Ammon's horn (tissue), 1 donor: ENCODE data around the gene CD109.
"Not testable (repeated sequence)": the region's sequence is repeated elsewhere in the genome, so short reads cannot be mapped to it uniquely, and the experiment has no call there.

ENCODE experiments used
- DNase-seq: peaks from one replicate; pipeline ENCODE4 v3.0.0-alpha.2; 2016; ENCODE audit warnings: low spot score

Gene CD109

DNA sequence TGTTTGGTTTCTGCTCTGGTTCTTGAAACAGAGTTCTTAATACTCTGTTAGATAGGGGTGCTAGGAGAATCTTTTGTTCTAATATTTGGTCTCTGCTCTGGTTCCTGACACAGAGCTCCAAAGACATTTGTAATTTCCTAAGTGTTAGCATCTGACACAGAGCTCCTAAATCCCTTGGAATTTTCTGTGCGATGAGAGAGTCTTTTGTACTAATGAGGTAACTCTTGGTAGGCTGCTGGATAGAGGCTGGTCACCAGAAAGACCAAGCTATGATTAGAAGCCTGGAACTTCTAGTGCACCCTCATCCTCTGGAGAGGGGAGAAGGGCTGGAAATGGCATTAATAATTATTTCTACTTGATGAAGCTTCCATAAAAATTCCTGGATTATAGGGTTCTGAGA is 7.7 kb upstream of the CD109 start:
- DNase-seq, result no peak

DNA sequence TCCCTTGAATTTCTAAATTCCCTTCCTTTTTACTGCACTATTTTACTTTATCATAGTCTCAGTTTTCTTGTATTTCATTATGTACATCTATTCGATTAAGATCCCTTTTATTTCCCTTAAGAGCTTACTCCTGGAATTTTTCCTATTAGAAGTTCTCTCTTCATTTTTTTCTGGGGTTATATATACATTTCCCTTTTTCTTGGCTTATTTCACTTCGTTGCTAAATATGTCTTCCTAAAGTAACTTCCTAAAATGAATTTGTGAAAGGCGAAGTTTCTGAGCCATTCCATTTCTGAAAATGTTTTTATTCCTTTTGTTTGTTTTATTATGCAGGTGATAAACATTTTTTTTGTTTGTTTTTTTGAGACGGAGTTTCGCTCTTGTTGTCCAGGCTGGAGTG is 5.9 kb upstream of the CD109 start:
- DNase-seq, result no peak

DNA sequence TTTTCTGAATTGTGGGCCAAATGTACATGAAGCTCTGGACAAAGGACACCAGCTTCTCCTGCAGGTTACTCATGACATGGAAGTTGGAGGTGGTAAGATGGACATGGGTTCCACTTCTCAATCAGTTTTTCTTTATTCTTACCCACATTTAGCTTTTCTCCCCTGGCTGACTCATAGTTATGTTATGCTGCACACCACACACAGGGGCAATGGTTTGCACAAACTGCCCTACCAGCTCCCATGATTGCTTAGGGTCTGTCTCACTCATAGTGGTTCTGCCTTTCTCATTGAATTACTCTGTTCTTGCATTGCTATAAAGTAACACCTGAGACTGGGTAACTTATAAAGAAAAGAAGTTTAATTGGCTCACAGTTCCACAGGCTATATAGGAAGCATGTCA is 4.5 kb upstream of the CD109 start:
- no peak for DNase-seq

DNA sequence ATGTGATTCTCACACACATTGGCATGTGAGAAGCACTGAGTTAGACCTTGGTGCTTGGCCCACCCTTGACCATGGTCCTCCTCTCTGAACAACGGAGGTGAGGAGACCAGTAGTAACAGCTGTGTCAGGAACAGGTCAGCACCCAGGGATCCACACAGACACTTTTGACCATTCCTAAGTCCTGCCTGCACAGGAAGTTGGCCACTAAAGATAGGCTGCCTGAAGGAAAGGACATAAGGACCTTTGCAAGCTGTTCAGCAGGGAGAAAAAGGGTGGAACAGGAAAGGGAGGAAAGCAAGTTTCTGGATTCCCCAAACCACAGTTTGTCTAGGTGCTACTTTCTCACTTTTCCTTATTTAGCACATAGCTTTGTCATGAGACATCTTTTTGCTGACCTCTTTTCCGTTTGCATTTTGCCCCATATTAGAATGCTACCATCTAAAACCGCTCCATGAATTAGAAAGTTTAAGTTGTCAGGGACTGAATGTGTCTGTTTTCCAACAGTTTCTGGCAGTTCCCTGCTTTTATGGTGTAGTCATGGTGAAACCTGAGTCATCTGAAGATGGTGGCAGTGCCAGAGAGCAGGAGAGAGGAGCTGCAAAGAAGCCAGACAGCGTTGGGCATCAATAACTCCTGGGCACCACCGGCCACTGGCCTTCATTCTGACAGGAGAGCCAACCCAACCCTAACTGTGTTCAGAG is 1.1 kb upstream of the CD109 start:
- DNase-seq, result peak; percentile 60

DNA sequence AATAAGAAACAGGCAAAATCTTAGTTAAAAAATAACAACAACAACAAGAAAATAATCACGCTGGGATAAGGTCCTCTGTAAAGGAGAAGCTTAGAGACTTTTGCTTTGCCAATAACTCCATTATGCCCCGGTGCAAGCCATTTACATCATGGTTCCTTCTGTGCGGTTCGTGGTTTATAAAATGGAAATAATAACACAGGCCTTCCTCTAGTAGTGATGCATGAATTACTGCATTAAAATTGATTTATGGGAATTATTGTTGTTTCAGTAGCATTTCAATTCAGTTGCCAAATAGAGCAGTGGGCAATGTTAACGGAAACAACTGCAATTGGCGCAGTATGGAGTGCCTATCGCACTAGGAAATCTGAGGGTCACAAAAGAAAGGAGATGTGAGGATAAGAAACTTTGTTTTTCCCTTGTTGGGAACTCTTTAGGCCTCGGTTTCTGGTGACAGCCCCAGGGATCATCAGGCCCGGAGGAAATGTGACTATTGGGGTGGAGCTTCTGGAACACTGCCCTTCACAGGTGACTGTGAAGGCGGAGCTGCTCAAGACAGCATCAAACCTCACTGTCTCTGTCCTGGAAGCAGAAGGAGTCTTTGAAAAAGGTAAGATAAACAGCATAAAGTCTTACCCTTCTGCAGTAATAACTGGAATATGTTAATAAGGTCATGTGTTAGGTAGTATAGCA is 1.1 kb downstream of the CD109 start:
- no peak for DNase-seq

DNA sequence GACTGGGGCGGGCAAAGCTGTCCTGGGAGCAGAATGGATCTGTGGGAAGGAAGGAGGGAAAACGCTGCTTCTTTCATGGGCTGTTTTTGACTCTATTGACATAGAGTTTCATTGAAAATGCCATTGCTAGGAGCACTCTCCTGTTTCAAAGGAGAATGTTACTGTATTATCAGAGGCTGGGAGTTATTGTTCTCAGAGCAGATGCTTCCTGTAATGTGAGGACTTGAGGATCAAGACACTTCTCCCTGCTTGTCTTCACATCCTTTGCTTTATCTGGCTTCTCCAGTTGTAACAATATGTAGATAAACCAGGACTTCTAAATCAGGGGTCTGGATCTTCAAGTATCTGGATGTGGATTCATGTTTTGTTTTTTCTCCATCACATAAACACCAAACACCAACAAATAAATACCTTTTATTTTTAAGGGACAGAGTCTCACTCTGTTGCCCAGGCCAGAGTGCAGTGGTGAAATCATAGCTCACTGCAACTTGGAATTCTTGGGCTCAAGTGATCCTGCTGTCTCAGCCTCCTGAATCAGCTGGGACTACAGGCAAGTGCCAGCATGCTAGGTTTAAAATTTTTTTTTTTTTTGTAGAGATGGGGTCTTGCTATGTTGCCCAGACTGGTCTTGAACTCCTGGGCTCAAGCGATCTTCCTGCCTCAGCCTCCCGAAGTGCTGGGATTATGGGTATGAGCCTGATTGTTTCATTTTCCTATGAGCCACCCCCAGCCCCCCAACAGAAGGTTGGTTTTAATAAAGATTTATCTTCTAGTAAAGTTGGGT is 3.9 kb downstream of the CD109 start:
- DNase-seq, result no peak

DNA sequence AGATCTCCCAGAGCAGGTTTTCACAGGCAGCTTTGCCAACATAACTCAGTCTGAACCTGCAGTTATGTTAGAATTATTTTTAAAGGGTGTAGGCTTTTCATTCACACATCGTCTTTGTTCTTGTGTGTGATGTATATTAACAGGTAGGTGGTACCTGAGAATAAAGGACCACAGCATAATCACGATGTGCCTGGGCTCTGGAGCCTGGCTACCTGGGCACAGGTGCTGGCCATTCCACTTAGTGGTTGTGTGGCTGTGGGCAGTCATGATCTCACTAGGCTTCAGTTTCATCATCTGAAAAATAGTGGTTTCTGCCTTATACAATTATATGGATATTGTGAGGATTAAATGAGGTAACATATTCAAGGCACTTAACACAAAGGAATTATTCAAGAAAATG is 6.4 kb downstream of the CD109 start:
- DNase-seq, result peak; percentile 8

DNA sequence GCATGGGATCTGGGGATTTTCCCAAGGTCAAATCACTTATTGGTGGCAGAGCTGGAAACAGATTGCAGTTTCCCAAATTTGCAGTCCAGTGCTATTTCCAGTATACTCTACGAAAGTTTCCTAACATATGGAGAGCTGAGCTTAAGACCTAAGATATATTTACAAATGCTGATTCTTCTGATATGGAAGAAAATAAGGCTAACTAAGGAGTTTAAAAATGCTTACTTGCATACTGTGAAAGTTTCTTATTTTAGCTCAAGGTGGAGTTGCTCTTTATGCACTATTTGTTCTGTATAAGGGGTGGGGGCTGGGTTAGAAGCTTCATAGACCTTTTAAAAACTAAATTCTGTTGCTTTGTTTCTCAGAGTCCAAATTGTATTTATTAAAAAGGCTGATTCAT is 7.5 kb downstream of the CD109 start:
- DNase-seq, result no peak

DNA sequence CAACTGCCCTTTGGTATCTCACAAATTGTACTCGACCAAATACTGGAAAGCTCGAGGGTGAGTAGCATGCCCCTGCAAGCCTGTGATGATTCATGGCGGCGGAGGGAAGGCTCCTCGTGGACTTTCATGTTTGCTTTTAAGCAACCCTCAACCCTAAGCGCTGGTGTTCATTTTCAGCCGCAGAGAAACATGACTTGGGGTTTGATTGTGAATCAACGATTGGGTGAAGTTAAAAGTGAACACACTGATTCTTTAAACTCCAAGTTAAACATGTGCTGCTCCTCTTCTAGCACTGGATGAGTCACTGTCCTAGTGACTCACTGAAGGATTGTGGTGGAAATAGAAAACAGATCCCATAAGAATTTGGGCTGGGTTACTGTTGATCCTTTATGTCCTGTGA is 8.3 kb downstream of the CD109 start:
- peak; percentile 18 for DNase-seq

DNA sequence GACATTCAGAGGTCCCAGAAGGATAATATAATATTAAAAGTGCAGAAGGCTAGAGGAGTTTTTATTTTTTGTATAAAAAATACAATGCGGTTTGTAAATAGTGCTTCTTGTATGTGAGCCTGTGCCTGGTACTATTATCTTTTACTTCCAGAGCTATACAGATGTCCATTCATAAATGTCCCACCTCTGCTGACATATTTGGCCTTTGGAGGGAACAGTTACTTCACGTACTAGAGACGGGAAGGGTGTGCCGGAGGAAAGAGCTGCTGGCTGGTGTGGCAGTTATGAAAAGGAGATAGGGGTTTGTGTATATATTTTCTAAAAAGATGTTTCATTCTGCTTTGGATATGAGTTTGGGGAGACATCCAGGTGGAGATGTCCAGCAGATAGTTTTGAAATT is 8.8 kb downstream of the CD109 start:
- DNase-seq, result no peak

DNA sequence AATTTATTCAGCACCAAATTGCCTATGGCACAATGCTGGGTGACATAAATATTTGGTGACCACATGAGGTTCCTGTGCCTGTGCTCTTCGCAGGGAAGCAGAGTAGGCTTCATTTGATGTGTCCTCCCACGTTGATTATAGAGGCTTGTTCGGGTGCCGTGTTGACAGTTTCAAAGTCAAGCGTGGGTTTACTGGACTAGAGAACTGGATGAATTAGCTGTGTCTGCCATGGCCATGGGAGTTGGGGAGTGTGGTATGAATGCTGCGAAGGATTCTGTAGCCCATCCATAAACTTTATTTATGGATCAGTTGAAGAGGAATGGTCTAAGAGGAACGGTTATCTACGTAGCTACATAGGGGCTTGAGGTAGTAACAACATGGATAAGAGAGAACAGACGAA is 11.0 kb downstream of the CD109 start:
- DNase-seq, result no peak

DNA sequence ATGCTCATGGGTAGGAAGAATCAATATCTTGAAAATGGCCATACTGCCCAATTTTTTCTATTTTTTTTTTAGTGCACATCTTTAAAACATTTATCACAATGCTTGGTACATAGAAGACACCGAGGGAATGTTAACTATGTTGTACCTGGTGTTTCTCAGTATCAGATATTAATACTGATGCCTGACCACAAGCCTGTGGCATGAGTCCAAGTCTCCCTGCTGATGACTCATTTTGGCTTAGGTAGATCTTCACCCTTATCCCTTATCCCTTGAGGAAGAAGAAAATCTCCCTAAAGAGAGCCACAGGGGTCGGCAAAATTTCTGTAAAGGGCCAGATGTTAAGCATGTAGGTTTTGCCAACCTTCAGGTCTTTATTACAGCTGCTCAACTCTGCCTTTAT is 14.5 kb downstream of the CD109 start:
- no peak for DNase-seq

DNA sequence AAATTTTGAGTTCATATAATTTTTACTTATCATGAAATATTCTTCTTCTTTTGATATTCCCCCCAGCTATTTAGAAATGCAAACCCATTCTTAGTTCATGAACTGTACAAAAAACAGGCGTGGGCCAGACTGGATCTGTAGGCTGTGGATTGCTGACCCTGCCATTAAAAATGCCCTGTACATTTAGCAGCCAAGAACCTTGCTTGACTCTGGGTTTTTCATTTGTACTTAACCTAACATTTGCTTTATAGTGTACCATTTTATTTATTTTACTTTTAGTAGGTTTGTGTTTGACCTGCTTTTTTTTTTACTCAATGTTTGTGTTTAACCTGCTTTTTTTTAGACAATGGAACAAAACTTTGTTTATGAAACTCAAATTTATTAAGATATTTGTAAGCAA is 14.9 kb downstream of the CD109 start:
- DNase-seq, result no peak

DNA sequence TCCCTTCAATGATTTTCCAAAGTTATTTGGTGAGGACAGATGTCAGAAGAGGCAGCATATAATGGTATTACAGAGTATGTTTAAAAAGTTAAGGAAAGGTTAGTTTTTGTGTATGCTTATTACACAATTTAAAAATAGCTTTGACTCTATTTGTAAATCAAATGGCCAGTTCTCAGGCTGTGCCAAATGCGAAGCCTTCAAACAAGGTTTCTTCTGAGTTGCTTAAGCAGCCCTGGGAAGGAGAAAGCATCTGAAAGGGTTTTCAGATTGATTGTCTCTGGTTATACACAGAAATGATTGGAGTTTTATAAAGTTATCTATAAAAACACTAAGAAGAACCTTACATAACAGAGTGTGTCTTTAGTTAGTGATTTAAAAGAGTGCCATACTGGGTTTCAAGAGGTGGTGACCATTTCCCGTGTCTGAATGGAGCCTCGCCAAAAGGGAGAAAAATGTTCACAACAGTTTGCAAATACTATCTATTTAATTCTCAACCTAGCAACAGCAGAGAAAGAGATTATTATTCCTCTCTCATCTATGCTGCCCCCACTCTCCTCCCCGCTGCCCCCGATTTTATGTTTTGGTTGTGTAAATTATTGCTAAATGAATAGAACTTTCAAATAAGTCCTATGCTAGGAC is 16.7 kb downstream of the CD109 start:
- peak; percentile 11 for DNase-seq

DNA sequence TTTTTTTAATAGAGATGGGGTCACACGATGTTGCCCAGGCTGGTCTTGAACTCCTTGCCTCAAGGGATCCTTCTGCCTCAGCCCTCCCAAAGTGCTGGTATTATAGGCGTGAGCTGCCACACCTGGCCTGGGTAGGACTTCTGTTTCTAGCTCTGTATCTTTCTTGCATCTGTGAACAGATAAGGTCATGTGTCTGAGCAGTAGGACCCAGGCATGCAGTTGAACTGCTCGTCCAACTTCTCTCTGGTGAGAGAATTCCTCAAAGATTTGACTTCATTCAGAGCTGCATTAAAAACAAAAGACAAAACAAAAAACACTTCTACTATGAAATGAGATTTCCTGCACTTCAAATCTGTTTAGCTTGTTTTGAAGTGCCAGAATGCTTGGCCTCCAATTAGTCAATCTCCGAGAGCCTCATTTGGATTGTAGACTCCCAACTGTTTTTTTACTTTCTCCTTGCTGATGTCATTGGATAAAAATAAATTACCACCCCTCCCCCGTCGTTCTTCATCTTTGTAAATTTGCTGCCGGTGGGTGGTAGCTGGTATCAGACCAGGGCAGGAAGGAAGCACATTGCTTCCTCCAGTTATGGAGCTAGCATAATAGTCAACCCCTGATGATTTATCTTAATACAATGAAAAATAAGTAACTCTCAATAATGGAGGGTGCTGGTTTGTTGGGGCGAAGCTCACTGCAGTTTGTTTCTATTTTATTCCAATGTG is 17.6 kb downstream of the CD109 start:
- DNase-seq, result no peak

DNA sequence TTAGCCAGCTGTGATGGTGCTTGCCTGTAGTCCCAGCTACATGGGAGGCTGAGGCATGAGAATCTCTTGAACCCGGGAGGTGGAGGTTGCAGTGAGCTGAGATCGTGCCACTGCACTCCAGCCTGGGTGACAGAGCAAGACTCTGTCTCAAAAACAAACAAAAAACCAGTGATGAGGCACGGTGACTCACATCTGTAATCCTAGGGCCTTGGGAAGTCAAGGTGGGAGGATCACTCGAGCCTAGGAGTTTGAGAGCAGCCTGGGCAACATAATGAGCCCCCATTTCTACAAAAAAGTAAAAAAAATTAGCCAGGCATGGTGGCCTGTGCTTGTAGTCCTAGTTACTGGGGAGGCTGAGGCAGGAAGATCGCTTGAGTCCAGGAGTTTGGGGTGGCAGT is 19.1 kb downstream of the CD109 start:
- DNase-seq, result not testable (repeated sequence)

DNA sequence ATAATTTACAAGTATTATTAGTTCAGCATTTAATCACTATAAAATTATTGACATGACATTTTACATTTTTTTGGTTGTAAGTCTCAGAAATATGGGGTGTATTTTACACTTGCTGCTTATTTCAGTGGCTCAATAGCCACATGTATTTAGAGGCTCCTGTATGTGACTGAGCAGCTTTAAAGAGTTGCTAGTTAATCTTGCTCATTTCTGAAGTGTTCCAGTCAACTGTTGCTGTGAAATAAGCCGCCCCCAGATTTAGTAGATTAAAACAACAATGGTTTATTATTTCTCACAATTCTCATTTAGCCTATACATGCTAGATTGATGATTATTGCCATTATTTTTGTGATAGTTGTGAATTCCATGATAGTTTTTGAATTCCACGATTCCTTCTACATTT is 23.0 kb downstream of the CD109 start:
- no peak for DNase-seq

DNA sequence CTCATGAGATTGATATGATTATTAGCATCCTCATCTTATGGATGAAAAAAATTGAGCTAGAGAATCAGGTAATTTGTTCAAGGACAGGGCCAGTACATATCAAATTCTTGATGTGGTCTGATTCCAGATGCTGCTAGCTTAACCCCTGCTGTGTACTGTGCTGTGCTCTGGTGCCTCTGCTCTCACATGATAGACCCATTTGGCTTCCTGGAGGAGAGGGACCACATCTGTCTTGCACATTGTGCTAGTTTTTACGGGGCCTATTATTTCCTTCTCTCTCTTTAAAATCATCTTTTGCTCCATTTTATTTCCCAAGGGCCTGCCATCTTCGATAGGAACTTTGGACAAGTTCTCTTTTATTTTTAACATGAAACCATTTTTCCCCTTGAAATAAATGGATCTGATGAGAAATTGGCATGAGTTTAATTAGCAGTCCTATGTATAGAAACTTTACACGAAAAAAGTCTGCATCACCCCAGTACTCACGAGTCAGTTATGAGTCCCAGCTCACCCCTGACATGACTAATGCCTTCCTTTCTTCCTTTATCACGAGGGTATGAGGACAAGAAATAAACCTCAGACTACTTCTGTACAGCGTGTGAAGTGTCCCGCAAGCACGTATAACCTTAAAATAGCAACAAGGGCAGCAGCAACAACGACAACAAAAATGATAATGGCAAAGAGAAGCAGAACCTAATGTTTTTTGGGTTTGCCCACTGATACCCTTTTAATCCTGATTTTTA is 26.5 kb downstream of the CD109 start:
- no peak for DNase-seq

DNA sequence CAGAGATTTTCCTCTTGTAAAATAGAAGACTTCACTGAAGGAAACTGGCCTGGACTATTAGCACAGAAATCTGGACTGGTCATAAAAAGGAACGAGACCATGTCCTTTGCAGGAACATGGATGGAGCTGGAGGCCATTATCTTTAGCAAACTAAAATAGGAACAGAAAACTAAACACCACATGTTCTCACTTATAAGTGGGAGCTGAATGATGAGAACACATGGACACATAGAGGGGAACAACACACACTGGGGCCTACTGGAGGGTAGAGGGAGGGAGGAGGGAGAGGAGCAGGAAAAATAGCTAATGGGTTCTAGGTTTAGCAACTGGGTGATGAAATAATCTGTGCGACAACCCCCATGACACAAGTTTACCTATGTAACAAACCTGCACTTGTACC is 27.5 kb downstream of the CD109 start:
- not testable (repeated sequence) for DNase-seq

DNA sequence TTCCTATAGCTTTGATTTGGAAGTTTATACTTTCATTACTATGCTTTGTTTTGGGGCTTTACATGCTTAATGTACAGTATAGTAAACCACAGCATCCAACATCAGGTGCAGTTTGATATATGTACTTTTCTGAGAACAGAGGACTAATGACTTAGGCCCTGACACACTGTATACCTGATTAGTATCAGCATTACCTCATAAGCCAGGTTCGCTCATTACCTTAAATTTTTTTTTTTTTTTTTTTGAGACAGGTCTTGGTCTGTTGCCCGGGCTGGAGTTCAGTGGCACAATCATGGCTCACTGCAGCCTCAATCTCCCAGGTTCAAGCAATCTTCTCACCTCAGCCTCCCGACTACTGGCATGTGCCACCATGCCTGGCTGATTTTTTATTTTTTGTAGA is 28.4 kb downstream of the CD109 start:
- no peak for DNase-seq

DNA sequence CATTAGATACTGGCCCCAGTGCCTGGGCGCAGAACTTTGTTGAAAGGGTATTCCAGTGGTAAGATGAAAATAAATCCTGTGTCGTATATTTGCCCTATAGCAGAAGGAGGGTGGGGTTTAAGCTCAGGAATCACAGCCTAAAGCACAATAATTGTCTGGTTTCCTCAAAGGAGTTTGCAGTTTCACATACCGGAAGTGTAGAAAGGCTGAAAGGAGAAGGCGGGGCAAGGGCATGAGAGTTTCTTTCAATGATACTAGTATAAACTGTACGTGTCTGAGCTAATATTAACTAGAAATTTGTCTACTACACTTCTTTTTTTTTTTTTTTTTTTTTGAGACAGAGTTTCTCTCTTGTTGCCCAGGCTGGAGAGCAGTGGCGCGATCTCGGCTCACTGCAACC is 29.2 kb downstream of the CD109 start:
- DNase-seq, result not testable (repeated sequence)
